ENCODE data around the gene LRRC74B.
"Not testable (repeated sequence)": the region's sequence is repeated elsewhere in the genome, so short reads cannot be mapped to it uniquely, and the experiment has no call there.

The LRRC74B gene

GRCh38 chr22:21045585-21046294, at the start of gene LRRC74B:
Gene LRRC74B (plus strand): TSS chr22:21045946. CDS start chr22:21045987, 41 bp downstream.
- DNase-seq (ENCODE audit: low spot score): peak; percentile 88

GRCh38 chr22:20996031-20996410, 49.7 kb upstream of the LRRC74B start:
- DNase-seq (ENCODE audit: low spot score): no peak

GRCh38 chr22:20996598-20997535, 48.9 kb upstream of the LRRC74B start:
- no peak for DNase-seq (ENCODE audit: low spot score)

GRCh38 chr22:20997536-20998257, 48.0 kb upstream of the LRRC74B start:
- no peak for DNase-seq (ENCODE audit: low spot score)

- DNase-seq (ENCODE audit: low spot score): no peak
Measured at GRCh38 chr22:20998411-20999336, 47.1 kb upstream of the LRRC74B start.

- no peak for DNase-seq (ENCODE audit: low spot score)
Measured at GRCh38 chr22:20999350-21000206, 46.2 kb upstream of the LRRC74B start.

- DNase-seq (ENCODE audit: low spot score): no peak
Measured at GRCh38 chr22:21000207-21000986, 45.3 kb upstream of the LRRC74B start.

GRCh38 chr22:21000987-21001600, 44.7 kb upstream of the LRRC74B start:
- no peak for DNase-seq (ENCODE audit: low spot score)

- DNase-seq (ENCODE audit: low spot score): peak; percentile 93
Measured at GRCh38 chr22:21001601-21002325, 44.0 kb upstream of the LRRC74B start, which contains the start of gene THAP7. Gene THAP7 (minus strand): TSS chr22:21002118. CDS start chr22:21001911, 207 bp downstream.

- no peak for DNase-seq (ENCODE audit: low spot score)
Measured at GRCh38 chr22:21003782-21004181, 42.0 kb upstream of the LRRC74B start.

GRCh38 chr22:21009208-21009607, 36.5 kb upstream of the LRRC74B start:
- DNase-seq (ENCODE audit: low spot score): not testable (repeated sequence)

- no peak for DNase-seq (ENCODE audit: low spot score)
Measured at GRCh38 chr22:21009638-21010425, 35.9 kb upstream of the LRRC74B start.

- no peak for DNase-seq (ENCODE audit: low spot score)
Measured at GRCh38 chr22:21010426-21011113, 35.2 kb upstream of the LRRC74B start.

GRCh38 chr22:21012446-21013407, 33.0 kb upstream of the LRRC74B start:
- DNase-seq (ENCODE audit: low spot score): no peak

- DNase-seq (ENCODE audit: low spot score): no peak
Measured at GRCh38 chr22:21013657-21014201, 32.0 kb upstream of the LRRC74B start.
